AG09309 (cell line): ENCODE measurements around the gene PDSS2.
"Not testable (repeated sequence)": the region's sequence is repeated elsewhere in the genome, so short reads cannot be mapped to it uniquely, and the experiment has no call there.

Experiments
- DNase-seq: peaks from one replicate; pipeline ENCODE4 v3.0.0-alpha.2; 2010; ENCODE audit warnings: low read depth
- H3K4me3 ChIP-seq: 2 replicates; pipeline ENCODE4 v1.5.1; 2011; ENCODE audit warnings: mild to moderate bottlenecking, low read depth, low read length, moderate library complexity; ENCODE audit not compliant: control insufficient read depth
- TF ChIP-seq, protein P1 (sequence below): IDR thresholded peaks from 2 replicates; pipeline ENCODE4 v1.5.1; 2011; ENCODE audit warnings: mild to moderate bottlenecking, low read depth, low read length, inconsistent platforms; ENCODE audit not compliant: insufficient read depth, control insufficient read depth; ENCODE audit errors: missing control alignments

Gene PDSS2

DNA sequence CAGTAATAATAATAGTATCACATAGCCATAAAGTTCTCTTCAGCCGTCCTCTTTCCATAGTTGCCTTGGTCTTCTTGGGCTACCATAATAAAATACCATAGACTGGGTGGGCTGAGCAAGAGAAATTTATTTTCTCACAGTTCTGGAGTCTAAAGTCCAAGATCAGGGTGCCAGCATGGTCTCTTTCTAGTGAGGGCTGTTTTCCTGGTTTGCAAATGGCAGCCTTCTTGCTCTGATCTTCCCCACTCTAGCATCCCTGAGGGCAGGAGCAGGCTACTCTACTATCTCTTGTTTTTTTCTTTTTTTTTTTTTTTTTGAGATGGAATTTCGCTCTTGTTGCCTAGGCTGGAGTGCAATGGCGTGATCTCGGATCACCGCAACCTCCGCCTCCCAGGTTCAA, 335.9 kb downstream of the PDSS2 start:
- no peak overlapping the region for H3K4me3 ChIP-seq
- TF ChIP-seq, protein P1, sequence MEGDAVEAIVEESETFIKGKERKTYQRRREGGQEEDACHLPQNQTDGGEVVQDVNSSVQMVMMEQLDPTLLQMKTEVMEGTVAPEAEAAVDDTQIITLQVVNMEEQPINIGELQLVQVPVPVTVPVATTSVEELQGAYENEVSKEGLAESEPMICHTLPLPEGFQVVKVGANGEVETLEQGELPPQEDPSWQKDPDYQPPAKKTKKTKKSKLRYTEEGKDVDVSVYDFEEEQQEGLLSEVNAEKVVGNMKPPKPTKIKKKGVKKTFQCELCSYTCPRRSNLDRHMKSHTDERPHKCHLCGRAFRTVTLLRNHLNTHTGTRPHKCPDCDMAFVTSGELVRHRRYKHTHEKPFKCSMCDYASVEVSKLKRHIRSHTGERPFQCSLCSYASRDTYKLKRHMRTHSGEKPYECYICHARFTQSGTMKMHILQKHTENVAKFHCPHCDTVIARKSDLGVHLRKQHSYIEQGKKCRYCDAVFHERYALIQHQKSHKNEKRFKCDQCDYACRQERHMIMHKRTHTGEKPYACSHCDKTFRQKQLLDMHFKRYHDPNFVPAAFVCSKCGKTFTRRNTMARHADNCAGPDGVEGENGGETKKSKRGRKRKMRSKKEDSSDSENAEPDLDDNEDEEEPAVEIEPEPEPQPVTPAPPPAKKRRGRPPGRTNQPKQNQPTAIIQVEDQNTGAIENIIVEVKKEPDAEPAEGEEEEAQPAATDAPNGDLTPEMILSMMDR: no peak
- DNase-seq: no peak

DNA sequence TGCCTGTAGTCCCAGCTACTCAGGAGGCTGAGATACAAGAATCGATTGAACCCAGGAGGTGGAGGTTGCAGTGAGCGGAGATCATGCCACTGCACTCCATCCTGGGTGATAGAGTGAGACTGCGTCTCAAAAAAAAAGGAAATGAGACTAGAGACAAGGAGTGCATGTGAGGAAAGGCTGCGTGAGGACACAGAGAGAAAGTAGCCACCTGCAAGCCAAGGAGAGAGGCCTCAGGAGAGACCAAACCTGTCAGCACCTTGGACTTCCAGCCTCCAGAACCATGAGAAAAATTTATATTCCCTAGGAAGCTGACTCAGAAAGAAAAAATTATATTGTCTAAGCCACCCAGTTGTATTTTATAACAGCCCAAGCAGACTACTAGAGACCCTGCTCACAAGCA, 336.6 kb downstream of the PDSS2 start:
- DNase-seq: no peak
- TF ChIP-seq, protein P1: no peak

DNA sequence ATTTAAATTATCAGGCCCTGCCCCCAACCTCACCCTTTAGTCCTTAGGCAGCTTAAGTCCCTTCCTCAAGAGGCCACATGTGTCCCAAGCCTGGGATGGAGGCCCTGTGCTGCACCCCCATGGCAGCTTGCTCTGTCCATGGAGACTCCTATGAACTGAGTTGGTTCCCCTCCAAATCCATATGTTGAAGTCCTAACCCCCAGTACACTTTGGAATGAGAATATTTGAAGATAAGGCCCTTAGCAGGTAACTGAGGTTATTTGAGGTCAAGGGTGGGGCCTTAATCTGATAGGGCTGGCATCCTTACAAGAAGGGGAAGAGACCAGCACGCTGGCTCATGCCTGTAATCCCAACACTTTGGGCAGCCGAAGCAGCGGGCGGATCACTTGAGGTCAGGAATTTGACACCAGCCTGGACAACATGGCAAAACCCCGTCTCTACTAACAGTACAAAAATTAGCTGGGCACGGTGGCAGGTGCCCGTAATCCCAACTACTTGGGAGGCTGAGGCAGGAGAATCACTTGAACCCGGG, 337.3 kb downstream of the PDSS2 start:
- H3K4me3 ChIP-seq: no peak overlapping the region
- DNase-seq: no peak
- TF ChIP-seq, protein P1: no peak

More for the DNA sequence above, 336.6 kb downstream of the PDSS2 start:
- no peak overlapping the region for H3K4me3 ChIP-seq

DNA sequence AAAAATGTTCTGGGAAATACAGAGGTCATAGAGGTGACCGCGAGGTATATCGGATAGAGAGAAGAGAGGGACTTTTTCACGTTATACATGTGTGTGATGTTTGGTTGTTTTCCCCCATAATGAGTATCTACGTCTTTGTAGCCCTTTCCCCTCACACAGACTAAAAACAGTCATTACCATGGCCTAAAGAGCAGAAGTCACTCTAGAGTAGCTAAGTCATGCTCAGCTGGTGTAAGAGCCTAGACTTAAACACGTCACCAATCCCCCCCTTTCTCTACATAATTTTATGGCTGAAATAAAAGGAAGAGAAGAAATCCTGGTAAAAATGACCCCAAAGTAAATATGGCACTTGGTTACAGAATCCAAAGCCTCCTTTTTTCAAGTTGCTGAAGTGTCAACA, 338.1 kb downstream of the PDSS2 start:
- H3K4me3 ChIP-seq: no peak overlapping the region
- TF ChIP-seq, protein P1: no peak
- no peak for DNase-seq

DNA sequence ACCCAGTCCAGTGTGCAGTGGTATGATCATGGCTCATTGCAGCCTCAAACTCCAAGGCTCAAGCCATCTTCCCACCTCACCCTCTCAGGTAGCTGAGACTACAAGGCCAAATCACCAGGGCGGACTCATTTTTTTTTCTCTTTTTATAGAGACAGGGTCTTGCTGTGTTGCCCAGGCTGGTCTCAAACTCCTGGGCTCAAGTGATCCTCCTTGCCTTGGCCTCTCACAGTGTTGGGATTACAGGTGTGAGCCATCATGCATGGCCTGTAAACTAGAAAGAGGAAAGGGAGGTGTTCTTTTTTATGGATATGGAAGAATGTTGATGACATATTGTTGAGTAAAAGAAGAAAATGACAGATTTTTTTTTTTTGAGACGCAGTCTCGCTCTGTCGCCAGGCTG, 339.0 kb downstream of the PDSS2 start:
- TF ChIP-seq, protein P1: no peak
- DNase-seq: no peak
- no peak overlapping the region for H3K4me3 ChIP-seq

DNA sequence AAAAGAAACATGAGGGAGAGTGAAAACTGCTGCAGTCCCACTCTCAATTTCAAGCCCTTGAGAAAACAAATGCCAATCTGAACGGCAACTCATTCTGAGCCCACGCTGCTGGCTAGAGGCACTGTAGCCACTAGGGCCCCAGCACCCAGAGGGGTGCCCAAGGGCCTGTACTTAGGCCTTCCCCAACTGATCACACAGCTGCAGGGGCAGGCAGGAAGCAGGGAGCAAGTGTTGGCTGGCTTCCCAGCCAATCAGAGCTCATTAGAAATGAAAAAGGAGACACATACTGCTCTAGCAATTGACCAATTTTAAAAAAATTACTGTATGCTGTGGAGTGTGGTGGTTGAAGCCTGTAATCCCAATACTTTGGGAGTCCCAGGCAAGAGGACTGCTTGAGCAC, 340.4 kb downstream of the PDSS2 start:
- DNase-seq: no peak
- TF ChIP-seq, protein P1: no peak
- no peak overlapping the region for H3K4me3 ChIP-seq

DNA sequence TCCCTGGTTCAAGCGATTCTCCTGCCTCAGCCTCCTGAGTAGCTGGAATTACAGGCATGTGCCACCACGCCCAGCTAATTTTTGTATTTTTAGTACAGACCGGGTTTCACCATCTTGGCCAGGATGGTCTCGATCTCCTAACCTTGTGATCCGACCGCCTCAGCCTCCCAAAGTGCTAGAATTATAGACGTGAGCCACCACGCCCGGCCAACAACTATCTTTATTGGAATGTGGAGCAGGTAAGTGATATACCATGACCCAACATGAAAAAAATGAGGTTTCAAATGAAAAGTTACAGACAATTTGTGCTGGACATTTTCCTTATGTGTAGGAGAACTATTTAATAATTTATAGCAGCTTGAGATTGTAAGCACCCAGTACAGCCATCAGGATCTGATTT, 340.8 kb downstream of the PDSS2 start:
- not testable (repeated sequence) for DNase-seq, H3K4me3 ChIP-seq
